ENCODE data around the gene FOXD2.
A peak's percentile ranks its signal among the peaks of the same experiment; 100 is the strongest.
"Not testable (repeated sequence)": the region's sequence is repeated elsewhere in the genome, so short reads cannot be mapped to it uniquely, and the experiment has no call there.

FOXD2 gene

GRCh38 chr1:47440599-47441081, 2.8 kb downstream of the FOXD2 start:
- DNase-seq, result no peak

GRCh38 chr1:47441450-47442106, 3.7 kb downstream of the FOXD2 start:
- DNase-seq, result no peak

DNA sequence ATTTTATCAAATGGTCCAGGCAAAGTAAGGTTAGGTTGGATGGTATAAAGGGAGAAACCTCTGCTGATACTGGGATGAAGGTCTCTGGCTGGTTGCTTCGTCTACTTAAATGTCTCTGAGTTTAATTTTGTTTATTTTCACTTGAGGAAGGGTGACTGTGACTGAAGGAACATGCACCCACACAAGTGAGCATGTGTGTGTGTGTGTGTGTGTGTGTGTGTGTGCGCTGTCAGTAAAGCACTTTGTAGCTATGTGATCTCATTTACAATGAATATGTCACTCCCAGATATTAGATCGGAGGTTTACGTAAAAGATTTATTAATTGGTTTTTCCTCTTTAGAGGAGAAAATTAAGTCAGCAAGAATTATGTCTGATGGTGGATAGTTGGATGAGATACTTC, 4.4 kb downstream of the FOXD2 start:
- DNase-seq, result no peak

DNA sequence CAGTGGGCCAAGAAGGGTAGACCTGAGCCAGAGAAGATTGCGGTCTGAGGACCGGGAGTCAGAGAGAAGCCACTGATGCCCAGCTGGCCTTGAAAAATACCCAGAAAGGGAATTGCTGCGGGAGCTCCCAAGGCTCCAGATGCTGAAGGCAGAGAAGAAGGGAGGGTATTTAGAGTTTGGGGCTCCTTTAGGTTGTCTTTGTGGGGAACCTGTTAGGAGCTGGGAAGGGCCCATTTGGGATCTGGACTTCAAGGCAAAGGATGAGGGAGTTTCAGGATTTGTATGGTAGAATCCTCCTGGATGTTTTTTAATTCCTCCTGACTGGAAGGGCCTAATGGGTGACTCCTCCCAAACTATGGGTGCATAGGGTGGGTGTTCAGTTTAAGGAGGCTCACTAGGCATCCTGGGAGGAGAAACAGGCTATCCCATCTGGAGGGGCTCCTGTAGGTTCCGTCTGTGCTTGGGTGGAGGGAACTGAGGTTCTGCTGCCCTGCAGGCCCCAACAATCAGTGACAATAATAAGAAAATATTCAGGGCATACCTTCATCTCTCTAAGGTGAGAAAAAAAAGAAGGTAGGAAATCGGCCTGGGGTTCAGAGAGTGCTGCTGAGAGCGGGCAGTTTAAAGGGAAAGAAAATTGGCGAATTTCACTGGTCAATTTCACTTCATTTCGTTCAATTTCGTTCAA, 5.1 kb downstream of the FOXD2 start:
- DNase-seq, result no peak

GRCh38 chr1:47443530-47444296, 5.9 kb downstream of the FOXD2 start:
- no peak for DNase-seq

GRCh38 chr1:47444297-47444561, 6.4 kb downstream of the FOXD2 start:
- DNase-seq, result peak; percentile 13

DNA sequence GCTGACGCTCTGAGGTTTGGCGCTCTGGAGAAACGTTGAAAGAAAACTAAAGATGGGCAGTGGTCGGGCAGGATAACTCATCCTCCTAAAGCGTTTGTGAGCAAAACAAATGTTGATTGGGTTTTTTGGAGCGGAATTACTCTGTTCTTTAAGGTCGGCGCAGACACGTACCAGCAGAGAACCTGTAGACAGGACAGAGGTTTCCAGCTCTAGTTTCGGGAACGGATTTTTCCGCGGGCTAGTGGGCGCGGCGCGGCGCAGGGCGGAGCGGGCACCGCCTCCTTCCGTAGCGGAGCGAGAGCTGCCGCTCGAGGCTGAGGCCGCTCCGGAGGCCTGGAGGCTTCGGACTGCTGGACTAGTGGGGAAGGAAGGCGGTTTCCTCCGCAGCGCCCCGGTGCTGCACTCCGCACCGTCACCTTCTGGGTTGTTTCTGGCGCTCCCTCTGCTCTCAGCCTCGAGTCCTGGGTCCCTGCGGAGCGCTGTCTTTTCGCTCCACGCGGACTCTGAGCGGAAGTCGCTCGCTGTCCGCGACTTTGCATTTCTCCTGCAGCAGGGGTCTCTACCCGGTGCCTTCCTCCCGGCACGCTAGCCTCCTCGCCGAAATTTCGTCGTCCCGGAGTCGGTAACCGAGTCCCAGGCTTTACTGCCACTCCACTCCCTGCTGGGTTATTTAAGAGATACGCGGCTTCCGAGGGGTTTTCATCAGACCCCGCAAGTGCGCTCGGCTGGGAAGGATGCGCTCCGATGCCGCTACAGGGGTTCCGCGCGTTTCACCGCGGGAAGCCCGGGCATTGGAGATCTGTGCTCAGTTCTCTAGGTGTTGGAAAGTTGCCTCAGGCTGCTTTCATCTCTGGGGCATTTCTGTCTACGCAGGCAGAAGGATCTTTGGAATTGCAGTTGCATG, 7.0 kb downstream of the FOXD2 start:
- peak; percentile 19 for DNase-seq

DNA sequence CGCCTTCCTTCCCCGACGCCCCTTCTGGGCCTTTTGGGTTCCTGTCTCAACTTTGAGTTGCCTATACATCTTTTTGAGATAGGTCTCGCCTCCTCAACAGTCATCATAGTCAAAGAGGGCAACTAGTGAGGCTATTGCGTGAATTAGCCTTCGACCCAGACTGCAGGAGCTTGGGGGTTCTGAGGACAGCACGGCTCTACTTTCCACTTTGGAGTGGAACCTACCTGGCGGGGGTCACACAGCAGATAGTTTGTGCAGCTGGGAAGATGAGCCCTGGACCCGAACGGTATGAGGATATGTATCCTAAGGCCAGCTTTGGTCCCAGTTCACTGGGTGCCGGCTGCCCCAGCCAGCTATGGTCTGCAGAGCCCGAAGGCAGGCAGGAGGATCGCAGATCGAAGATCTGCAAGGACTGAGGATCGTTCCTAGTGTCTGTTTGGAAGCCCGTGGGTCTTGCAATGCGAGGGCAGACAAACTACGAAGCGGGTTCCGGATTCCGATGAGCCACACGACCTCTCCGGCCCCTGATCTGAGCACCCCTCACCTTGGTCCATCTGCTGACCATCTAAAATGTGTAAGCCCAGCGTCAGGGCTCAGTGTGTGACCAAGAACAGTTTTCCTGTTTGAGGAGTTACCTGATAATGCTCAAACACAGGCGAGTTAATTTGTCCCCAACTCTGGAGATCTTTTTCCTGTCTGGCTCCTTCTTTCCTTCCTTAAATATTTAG, 8.1 kb downstream of the FOXD2 start:
- DNase-seq, result no peak

DNA sequence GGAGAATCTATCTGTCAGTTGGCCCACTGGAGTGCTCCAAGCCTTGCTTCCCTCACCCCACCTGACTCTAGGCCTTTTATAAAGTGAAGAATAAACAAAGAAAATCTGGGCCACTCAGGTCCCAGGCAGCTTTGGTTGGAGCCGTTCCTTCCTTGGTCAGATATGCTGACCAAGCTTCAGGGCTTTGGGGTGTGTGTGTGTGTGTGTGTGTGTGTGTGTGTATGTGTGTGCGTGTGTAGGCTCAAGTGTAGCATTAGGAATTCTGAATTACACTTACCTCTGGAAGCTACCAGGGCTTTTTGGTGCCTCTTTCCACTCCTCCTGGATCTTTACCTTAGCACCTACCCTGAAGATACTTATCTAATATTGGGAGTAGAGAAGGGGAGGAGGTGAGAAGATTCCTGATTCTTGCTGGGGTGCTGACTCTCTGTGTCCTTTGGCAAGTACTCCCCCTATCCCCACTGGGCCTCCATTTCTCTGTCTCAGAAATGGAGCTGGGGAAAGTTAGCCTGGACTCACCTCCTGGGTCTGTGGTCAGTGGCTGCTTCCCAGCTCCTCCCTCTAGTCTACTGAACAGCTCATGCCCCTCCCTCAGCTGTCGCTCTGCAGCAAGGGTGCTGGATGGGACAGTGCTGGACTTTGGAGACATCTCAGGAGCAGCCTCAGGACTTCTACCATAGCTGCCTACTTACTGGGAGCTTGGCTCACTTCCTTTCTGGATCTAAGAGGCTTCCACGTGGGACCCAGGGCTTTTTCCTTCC, 10.8 kb downstream of the FOXD2 start:
- DNase-seq, result no peak

GRCh38 chr1:47449822-47450552, 12.1 kb downstream of the FOXD2 start:
- no peak for DNase-seq

DNA sequence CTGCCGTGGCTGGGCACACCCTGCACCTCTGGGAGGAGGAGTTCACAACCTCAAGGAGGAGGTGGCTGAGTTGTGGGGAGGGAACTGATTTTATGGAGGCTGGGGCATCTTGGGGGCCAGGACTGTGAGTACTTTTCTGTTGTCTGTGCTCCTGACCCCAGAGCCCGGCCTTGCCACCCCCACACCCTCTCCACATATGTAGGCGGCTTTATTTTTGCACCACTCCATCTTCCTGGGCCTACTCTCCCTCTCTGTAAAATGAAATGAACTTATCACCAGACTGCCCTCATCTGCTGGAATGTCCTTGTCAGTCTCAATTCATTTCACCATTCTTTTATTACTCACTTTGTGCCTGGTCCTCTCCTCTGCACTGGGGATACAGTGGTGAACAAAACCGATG, 12.8 kb downstream of the FOXD2 start:
- DNase-seq, result no peak

GRCh38 chr1:47452426-47452825, 14.6 kb downstream of the FOXD2 start:
- no peak for DNase-seq

DNA sequence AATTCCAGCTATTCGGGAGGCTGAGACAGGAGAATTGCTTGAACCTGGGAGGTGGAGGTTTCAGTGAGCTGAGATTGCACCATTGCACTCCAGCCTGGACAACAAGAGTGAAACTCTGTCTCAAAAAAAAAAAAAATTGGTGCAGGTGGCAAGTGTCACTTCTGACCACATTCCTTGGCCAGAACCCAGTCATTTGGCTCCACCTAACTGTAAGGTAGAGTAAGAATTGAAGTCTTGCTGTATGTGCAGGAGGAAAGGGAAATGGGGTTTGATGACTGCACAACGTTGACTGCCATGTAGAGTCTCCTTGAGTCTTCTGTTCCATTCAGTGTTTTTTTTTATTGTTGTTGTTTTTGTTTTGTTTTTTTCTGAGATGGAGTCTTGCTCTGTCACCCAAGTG, 16.1 kb downstream of the FOXD2 start:
- DNase-seq, result not testable (repeated sequence)

- DNase-seq, result no peak
These were observed 18.4 kb downstream of the FOXD2 start for GRCh38 chr1:47456250-47456649.

- not testable (repeated sequence) for DNase-seq
These were observed 19.7 kb downstream of the FOXD2 start for GRCh38 chr1:47457547-47457946.

DNA sequence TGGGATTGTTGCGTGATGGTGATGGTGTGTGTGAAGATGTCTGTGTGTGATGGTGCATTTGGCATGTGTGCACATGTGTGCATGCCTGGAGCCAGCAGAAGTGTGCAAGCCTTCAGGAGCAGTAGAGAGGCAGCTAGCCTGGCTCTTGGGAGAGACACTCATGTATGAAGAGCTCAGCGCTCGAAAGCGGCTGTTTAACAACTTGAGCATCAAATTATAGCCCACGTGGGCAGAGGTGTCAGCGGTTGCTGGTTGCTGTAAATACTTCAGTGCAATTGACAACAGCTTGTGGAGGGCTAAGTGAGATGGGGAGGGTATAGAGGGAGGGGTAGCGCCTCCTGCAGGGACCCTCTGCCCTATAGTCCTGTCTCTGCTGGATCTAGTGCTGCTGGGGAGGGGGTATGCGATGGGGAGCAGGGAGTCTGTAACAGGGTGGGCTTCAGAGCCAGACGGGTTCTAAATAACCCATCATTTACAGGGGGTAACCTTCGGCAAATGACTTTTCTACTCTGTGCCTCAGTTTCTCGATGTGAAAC, 21.5 kb downstream of the FOXD2 start:
- DNase-seq, result no peak

DNA sequence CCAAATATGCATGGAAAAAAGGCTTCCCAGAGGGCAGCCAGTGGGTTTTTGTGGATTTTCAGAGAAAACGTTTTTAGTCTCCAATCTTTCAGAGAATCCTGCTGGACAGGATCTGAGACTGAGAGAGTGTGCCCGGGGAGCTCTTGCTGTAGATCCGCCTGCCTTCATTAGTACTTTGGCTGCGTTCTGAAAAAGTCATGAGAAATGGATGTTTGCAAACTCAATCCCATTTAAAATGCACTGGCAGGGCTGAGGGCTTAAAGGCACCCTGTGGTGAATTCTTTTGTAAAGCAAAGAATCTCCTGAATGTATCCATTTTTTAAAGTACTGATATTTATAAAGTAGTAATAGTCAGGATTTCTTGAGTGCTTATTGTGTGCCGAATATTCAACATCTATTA, 22.2 kb downstream of the FOXD2 start:
- no peak for DNase-seq

DNA sequence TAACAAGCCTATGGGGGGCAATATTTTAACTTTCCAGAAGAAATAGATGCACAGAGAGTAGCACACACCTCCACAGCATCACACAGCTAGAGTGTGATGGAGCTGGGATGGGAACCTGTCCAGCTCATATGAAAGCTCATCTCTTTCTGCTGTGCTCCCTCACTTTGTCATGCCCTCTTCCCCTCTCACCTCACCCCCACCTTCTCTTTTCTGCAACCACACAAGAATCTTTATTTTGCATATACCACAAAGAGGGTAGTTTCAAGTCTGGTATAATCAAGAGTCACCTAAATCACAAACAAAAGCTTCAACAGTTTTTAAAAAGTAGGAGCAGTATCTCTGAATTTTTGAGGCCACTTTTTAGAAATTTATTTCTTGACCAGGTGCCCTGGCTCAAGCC, 22.6 kb downstream of the FOXD2 start:
- no peak for DNase-seq

DNA sequence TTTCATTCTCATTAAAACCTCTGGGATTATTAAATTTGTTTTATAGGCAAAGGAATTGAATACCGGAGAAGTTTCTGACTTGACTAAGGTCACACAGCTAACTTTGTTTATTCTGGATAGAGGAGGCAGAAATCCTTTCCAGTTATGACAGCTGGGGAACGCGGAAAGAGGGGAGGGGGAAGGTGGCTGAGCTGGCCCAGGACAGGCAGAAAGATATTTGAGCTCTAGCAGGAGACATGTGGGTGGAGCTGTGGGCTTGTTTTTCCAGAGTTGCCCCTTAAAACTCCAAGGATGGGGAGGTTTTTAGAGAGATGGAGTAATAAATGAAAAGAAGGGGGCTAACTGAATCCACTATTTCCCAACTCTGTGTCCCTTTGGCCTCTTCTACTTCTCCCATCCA, 27.8 kb downstream of the FOXD2 start:
- no peak for DNase-seq

- DNase-seq, result no peak
These were observed 31.0 kb downstream of the FOXD2 start for GRCh38 chr1:47468709-47469389.

Data from CD4-positive, alpha-beta T cell treated with Interleukin-21 for 1 hour (primary cell).